BJ (cell line): ENCODE data around the gene CCDC116. TPM values are rescaled to one million over a fixed set of nuclear protein-coding genes. Genes with fewer than 3 reads are reported as not detected.

Experiments
- CTCF ChIA-PET: fragments of 350-600 bp; formaldehyde crosslinking; extraction: SDS; loops from one replicate; lab custom pipeline; 2021; ENCODE audit warnings: antibody characterized with exemption, inconsistent platforms; lab: Yijun Ruan, JAX
- POLR2A ChIA-PET: fragments of 300-600 bp; sonication (Branson Sonifier 250); formaldehyde crosslinking; extraction: SDS; loops from one replicate; lab custom pipeline; 2021; ENCODE audit warnings: antibody characterized with exemption; lab: Charles Lee
- DNase-seq: peaks from one replicate; pipeline ENCODE4 v3.0.0-alpha.2; 2011; ENCODE audit warnings: low read depth
- H3K27me3 ChIP-seq: 2 replicates; pipeline ENCODE4 v1.6.0; 2011; ENCODE audit warnings: low read length; ENCODE audit not compliant: control insufficient read depth, insufficient read depth
- H3K36me3 ChIP-seq: 2 replicates; pipeline ENCODE4 v1.5.1; 2011; ENCODE audit warnings: low read length; ENCODE audit not compliant: control insufficient read depth, insufficient read depth
- H3K4me3 ChIP-seq: 2 replicates; pipeline ENCODE4 v1.5.1; 2011; ENCODE audit warnings: low read depth, mild to moderate bottlenecking, control low read depth, low read length
- polyA plus RNA-seq: library from polyadenylated mRNA; depleted of rRNA; stranded (reverse); fragments of >200 nt; gene quantifications from 2 replicates; pipeline ENCODE4 v1.2.3, GENCODE V29; 2011
- TF ChIP-seq, protein P1 (sequence below): IDR thresholded peaks from 2 replicates; pipeline ENCODE4 v1.5.1; 2011; ENCODE audit warnings: low read depth, mild to moderate bottlenecking, control low read depth, inconsistent platforms, low read length, moderate library complexity; ENCODE audit not compliant: insufficient read depth

CCDC116 gene
- polyA plus RNA-seq, 1 experiment, result 0.13 TPM

DNA sequence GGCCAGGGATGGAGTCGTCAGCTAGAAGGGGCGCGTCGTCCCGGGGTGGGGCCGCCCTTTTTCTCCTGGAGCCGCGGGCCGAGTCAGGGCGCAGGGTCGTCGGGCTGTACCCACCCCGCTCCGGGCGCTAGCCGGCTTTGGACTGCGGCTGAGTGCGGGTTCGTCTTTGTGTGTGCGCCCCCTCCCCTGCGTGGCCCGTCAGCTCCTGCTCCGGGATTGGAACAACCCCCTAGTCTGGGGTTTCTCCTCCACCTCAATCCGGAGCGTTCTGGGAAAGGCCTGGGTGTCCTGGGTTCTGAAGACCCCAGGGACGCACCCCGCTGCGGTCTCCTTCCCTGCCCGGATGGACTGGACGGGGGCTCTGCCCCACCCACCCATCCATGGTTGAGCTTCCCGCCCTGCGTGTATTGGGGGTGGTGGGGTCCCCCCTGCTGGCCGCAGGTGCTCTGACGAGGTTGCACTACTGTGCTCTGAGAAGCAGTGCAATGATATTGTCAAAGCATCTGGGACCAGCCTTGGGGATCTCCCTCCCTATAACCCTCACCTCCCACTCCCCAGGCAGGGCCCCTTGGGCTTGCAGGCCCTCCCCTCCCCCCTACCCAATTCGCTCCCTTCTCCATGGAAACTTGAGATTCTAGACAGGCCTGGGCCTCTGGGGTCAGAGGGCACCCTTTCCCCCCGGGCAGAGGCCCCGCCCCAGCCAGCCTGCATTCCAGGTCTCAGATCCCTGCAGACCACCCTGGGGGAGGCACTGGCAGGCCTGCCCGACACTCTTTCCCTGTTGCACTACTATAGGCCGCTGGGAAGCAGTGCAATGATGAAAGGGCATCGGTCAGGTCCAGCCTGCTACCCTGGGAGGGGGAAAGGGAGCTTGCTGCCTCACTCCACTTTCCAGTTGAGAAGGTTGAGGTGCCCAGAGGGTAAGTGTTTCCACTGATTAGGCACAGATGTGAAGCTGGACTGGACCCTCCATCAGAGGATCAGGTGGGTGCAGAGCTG lies 20.3 kb downstream of the CCDC116 start:
- CTCF ChIA-PET, result interaction anchor here (1.4 to 2.4 kb wide), 2 partner anchors 10 to 11 kb away, joined by 5 to 15 read pairs; partner anchors contain the start of gene SDF2L1

GRCh38 chr22:21657020-21657359 lies 24.4 kb downstream of the CCDC116 start:
- TF ChIP-seq, protein P1, sequence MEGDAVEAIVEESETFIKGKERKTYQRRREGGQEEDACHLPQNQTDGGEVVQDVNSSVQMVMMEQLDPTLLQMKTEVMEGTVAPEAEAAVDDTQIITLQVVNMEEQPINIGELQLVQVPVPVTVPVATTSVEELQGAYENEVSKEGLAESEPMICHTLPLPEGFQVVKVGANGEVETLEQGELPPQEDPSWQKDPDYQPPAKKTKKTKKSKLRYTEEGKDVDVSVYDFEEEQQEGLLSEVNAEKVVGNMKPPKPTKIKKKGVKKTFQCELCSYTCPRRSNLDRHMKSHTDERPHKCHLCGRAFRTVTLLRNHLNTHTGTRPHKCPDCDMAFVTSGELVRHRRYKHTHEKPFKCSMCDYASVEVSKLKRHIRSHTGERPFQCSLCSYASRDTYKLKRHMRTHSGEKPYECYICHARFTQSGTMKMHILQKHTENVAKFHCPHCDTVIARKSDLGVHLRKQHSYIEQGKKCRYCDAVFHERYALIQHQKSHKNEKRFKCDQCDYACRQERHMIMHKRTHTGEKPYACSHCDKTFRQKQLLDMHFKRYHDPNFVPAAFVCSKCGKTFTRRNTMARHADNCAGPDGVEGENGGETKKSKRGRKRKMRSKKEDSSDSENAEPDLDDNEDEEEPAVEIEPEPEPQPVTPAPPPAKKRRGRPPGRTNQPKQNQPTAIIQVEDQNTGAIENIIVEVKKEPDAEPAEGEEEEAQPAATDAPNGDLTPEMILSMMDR, result no peak
- DNase-seq, result no peak
- peaks cover 2% of the 10 kb centered on the region; the same call in 1 of the 2 replicates for H3K27me3 ChIP-seq
- H3K4me3 ChIP-seq, result peak overlapping the region; percentile 51
- ChIA-PET CTCF (interaction anchor here (2.4 kb wide), 1 partner anchor 10 kb away, joined by 16 read pairs; no protein-coding TSS in a partner anchor), POLR2A (no interaction called here)
- H3K36me3 ChIP-seq, result no peaks in the 10 kb centered on the region

More for the DNA sequence above, 20.3 kb downstream of the CCDC116 start:
- H3K36me3 ChIP-seq, result no peaks in the 10 kb centered on the region
- H3K4me3 ChIP-seq, result peak overlapping the region; percentile 88
- POLR2A ChIA-PET, result no interaction called here
- TF ChIP-seq, protein P1, result no peak
- no peaks in the 10 kb centered on the region for H3K27me3 ChIP-seq
- DNase-seq, result no peak

- CTCF ChIA-PET, result interaction anchor here (2.4 kb wide), 1 partner anchor 11 kb away, joined by 16 read pairs; no protein-coding TSS in a partner anchor
- peaks cover 2% of the 10 kb centered on the region; the same call in 1 of the 2 replicates for H3K27me3 ChIP-seq
- no peak for DNase-seq
- H3K4me3 ChIP-seq, result peak overlapping the region; percentile 51
- POLR2A ChIA-PET, result no interaction called here
- H3K36me3 ChIP-seq, result no peaks in the 10 kb centered on the region
- TF ChIP-seq, protein P1, result peak; percentile 37; the same call in 1 of the 2 replicates
Observed at GRCh38 chr22:21657360-21658032, 24.9 kb downstream of the CCDC116 start.

DNA sequence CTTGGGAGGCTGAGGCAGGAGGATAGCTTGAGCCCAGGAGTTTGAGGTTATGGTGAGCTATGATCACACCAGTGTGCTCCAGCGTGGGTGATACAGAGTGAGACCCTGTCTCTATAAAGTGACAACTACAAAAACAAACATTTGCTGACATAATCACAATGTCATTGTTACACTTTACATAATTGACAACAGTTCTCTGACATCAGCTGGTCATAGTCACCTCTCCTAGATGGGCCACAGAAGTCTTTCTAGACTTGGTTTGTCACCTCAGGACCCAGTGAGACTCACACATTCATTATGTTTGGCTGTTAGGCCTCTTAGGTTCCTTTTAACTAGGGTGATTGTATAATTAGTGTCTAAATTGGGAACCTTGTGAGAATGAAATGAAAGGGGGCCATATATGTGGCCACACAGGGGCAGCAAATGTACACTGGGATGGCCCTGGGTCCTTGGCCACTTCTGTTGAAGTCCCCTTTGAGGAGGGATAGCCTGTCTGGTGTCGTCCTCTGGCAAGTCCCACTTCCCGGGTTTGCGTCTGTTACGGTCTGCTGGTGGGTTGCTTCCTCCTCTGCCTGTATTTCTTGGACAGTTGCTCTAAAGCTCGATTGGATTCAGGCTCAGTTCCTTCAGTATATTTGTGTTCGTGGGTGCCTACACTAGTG lies 27.4 kb downstream of the CCDC116 start:
- DNase-seq, result no peak
- Histone ChIP-seq H3K4me3 (no peak overlapping the region), H3K27me3 (peaks cover 2% of the 10 kb centered on the region; the same call in 1 of the 2 replicates), H3K36me3 (no peaks in the 10 kb centered on the region)
- TF ChIP-seq, protein P1, result no peak
- ChIA-PET CTCF (no interaction called here), POLR2A (no interaction called here)
